ENCODE measurements around the gene SYNPR. TPM values are rescaled to one million over a fixed set of nuclear protein-coding genes. Genes with fewer than 3 reads are reported as not detected.

The SYNPR gene
- total RNA-seq, 1 experiment from 2014 or later: 17.6 TPM

DNA sequence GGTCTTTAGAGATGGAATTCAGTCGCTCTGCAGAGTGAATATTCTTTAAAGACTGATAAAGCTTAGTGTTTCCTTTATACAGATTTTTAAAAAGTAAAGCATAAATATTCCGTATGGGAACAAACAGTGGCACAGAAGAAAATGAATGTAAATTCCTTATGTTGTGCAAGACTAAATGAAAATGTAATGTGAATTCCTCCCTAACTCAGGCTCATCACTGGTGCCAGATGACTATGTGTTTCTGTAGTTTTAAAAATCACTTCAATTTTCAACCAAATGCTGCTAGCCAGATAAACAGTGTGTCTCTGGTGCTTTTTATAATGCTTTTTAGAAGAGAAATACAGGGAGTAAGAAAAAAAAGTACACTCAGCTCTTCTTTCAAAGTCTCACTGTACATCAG lies 219.5 kb downstream of the SYNPR start:
- Histone ChIP-seq H3K27me3 (replicated peaks; ENCODE audit: insufficient read depth, low read depth, low read length, poor library complexity) (no peaks in the 10 kb centered on the region), H3K9me3 (ENCODE audit: low read depth, low read length, poor library complexity, severe bottlenecking) (no peaks in the 10 kb centered on the region), H3K27ac (ENCODE audit: low read depth, low read length, poor library complexity, severe bottlenecking) (no peak overlapping the region), H3K4me1 (ENCODE audit: insufficient read depth, low read length, poor library complexity, severe bottlenecking) (no peaks in the 10 kb centered on the region), H3K4me3 (ENCODE audit: low read depth, low read length, poor library complexity, severe bottlenecking) (no peak overlapping the region), H3K36me3 (ENCODE audit: insufficient read depth, low read length, poor library complexity, severe bottlenecking) (no peaks in the 10 kb centered on the region)
- POLR2A ChIA-PET (ENCODE audit: low non-redundant PET): no interaction called here
- no peak for DNase-seq (ENCODE audit: low spot score)
- TF ChIP-seq, protein P1, sequence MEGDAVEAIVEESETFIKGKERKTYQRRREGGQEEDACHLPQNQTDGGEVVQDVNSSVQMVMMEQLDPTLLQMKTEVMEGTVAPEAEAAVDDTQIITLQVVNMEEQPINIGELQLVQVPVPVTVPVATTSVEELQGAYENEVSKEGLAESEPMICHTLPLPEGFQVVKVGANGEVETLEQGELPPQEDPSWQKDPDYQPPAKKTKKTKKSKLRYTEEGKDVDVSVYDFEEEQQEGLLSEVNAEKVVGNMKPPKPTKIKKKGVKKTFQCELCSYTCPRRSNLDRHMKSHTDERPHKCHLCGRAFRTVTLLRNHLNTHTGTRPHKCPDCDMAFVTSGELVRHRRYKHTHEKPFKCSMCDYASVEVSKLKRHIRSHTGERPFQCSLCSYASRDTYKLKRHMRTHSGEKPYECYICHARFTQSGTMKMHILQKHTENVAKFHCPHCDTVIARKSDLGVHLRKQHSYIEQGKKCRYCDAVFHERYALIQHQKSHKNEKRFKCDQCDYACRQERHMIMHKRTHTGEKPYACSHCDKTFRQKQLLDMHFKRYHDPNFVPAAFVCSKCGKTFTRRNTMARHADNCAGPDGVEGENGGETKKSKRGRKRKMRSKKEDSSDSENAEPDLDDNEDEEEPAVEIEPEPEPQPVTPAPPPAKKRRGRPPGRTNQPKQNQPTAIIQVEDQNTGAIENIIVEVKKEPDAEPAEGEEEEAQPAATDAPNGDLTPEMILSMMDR (conservative IDR thresholded peaks at IDR 0.05; ENCODE audit: low read depth, low read length): no peak
- no peak for TF ChIP-seq EZH2 (IDR thresholded peaks at IDR 0.05; ENCODE audit: borderline replicate concordance, low read depth, low read length, poor library complexity, severe bottlenecking)
- CTCF ChIA-PET: no interaction called here
- intact Hi-C loops (cut with micrococcal nuclease; ENCODE audit: unreplicated experiment): no loop called here
- no TSS peak for BruUV-seq (replicated peaks)

DNA sequence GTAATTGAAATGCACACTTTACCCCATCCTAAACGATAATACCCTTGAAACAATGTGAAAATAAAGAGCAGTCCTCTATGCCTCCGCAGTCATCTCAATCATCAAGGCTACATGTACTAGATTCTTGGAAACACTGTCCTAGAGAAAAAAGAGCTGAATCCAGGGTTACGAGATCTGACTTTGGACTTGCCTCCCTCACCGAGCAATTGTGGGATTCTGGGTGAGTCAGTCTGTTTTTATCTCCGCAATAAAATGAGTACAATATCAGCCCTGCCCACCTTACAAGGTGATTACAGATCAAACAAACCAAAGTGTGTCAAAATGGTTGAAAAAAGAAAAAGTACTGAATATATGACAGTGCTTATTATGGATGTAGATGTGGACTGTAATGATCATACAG lies 222.1 kb downstream of the SYNPR start:
- H3K27me3 ChIP-seq (replicated peaks; ENCODE audit: insufficient read depth, low read depth, low read length, poor library complexity): no peaks in the 10 kb centered on the region
- H3K27ac ChIP-seq (ENCODE audit: low read depth, low read length, poor library complexity, severe bottlenecking): no peak overlapping the region
- TF ChIP-seq, protein P1 (conservative IDR thresholded peaks at IDR 0.05; ENCODE audit: low read depth, low read length): no peak
- no peak for TF ChIP-seq EZH2 (IDR thresholded peaks at IDR 0.05; ENCODE audit: borderline replicate concordance, low read depth, low read length, poor library complexity, severe bottlenecking)
- no TSS peak for BruUV-seq (replicated peaks)
- CTCF ChIA-PET: no interaction called here
- intact Hi-C loops (cut with micrococcal nuclease; ENCODE audit: unreplicated experiment): no loop called here
- no peak for DNase-seq (ENCODE audit: low spot score)
- no peak overlapping the region for H3K4me3 ChIP-seq (ENCODE audit: low read depth, low read length, poor library complexity, severe bottlenecking)
- H3K36me3 ChIP-seq (ENCODE audit: insufficient read depth, low read length, poor library complexity, severe bottlenecking): no peaks in the 10 kb centered on the region
- POLR2A ChIA-PET (ENCODE audit: low non-redundant PET): no interaction called here
- no peaks in the 10 kb centered on the region for H3K9me3 ChIP-seq (ENCODE audit: low read depth, low read length, poor library complexity, severe bottlenecking)
- no peaks in the 10 kb centered on the region for H3K4me1 ChIP-seq (ENCODE audit: insufficient read depth, low read length, poor library complexity, severe bottlenecking)

DNA sequence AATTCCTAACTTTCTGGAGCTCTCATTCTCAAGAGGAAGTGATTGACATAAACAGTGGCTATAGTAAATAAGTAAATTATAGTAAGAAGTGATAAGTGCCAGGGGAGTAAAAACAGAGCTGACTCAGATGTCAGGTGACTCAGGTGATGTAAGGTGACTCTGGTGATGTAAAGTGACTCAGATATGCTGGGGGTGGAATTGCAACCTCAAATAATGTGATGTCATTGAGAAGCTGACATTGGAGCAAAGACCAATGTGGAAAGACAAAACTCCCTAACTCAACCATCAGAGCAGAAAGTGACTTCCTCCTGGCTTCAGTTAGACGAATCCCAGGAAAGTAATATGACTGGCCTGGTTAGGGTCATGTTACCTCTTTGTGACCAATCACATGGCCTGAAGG lies 230.2 kb downstream of the SYNPR start:
- intact Hi-C loops (cut with micrococcal nuclease; ENCODE audit: unreplicated experiment): no loop called here
- ChIA-PET POLR2A (ENCODE audit: low non-redundant PET) (no interaction called here), CTCF (no interaction called here)
- no peak overlapping the region for H3K27ac ChIP-seq (ENCODE audit: low read depth, low read length, poor library complexity, severe bottlenecking)
- TF ChIP-seq, protein P1 (conservative IDR thresholded peaks at IDR 0.05; ENCODE audit: low read depth, low read length): no peak
- TF ChIP-seq EZH2 (IDR thresholded peaks at IDR 0.05; ENCODE audit: borderline replicate concordance, low read depth, low read length, poor library complexity, severe bottlenecking): no peak
- no TSS peak for BruUV-seq (replicated peaks)
- no peak for DNase-seq (ENCODE audit: low spot score)
- no peaks in the 10 kb centered on the region for H3K27me3 ChIP-seq (replicated peaks; ENCODE audit: insufficient read depth, low read depth, low read length, poor library complexity)
- H3K4me1 ChIP-seq (ENCODE audit: insufficient read depth, low read length, poor library complexity, severe bottlenecking): no peaks in the 10 kb centered on the region
- no peaks in the 10 kb centered on the region for H3K36me3 ChIP-seq (ENCODE audit: insufficient read depth, low read length, poor library complexity, severe bottlenecking)
- H3K9me3 ChIP-seq (ENCODE audit: low read depth, low read length, poor library complexity, severe bottlenecking): no peaks in the 10 kb centered on the region
- H3K4me3 ChIP-seq (ENCODE audit: low read depth, low read length, poor library complexity, severe bottlenecking): no peak overlapping the region

All from A673 (cell line).